HG03039 (cell line): Measurements from ENCODE around the gene NEGR1.

Experiments used
- ATAC-seq: cut with Tn5 transposase; IDR thresholded peaks from one replicate; pipeline ENCODE4 v1.9.1; 2021; ENCODE audit warnings: mild to moderate bottlenecking, moderate library complexity; ENCODE audit not compliant: unreplicated experiment

Gene NEGR1

DNA sequence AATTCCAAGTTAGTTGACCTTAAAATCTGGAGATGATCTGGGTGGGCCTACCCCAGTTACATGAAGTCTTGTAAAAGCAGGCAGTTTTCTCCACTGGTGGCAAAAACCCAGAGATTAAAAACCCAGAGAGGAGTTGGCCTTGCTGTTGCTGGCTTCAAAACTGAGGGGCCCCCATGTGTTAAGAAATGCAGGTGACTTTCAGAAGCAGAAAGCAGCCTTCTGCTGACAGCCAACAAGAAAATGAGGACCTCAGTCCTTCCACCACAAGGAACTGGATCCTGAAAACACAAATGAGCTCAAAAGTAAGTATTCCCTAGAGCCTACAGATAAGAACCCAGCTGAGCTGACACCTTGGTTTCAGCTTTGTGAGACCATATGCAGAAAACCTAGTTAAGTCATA is 857.8 kb downstream of the NEGR1 start:
- ATAC-seq = no peak

DNA sequence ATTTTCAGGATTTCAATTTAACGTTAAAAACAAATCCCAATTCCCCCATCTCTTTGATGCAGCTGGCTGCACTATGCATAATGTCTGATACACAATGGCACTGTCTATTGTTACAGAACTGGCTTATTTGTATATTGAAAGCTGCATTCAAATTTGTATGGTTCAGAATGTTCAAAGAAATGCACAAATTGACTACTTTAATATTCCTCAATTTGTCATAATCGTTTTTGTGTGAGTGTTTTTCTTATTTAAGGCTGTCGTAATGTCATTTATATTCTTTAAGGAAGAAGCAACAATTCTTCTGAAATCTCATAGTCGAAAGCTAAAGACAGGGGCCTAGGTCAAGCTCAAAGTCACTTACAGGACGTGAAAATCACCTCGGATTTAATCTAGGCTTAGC is 860.1 kb downstream of the NEGR1 start:
- no peak for ATAC-seq

DNA sequence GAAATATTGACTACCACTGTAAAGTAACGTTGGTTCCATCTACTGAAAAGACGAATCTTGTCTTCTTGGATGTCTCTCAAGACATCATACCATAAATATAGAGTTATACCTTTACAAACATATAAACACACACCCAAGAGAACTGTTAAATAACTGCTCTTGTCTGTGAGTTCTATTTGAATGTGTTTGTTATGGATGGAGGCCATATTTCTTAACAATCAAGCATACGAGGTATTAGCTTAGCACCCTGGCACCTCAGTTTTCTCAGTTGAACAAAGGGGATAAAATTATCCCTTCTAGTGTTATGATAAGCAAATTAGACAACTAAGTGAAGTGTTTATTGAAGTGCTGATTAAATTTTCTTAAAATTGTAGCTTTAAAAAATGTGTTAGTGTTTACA is 864.9 kb downstream of the NEGR1 start:
- ATAC-seq = no peak

DNA sequence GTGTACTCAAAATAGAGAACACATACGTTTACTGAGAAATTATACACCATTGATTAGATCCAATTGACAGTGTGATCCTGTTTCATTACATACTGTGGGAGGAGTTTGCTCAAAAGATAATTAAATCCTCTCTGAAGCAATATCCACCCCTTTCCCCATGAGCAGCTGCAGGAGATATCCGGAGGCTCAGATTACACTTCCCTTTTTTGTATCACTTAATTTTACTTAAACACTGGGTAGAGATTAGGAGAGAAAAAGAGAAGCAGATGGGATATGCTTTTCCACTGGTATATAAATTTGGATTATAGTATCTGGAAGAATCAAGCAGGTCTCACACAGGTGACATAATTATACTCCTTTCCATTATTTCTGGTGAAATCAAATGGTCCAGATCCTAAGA is 868.2 kb downstream of the NEGR1 start:
- no peak for ATAC-seq

DNA sequence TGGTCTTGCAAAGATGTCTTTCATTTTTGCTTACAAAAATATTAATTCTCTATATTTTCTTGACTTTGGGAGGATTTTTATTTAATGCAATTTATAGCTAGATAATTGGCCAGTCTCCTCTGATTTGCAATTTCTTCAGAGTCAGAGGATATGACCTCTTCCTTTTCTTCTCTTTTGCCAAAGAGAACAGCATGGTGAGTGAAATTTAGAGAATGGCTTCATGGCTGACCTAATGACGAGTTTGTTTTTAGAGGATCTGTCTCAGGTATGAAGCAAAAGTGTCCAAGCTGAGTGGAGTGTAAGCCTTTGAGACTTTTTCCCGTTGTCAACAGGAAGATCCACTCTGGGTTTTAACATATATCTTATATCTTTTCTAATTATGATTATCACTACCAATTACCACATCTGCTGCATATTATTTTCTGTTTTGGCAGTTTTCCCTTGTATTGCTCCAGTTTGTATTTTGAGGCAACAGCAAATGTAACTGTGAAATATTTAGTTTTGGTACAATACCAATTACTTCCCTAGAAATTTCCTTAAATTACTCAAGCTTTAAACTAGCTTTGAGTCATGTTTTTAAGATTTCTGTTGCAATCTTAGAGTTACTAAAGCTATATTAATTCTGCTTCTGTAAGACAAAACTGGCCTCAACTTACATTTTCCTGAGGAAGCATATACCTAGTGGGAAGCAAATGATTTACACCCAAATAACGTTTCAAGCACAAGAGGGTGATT is 868.7 kb downstream of the NEGR1 start:
- ATAC-seq = no peak

DNA sequence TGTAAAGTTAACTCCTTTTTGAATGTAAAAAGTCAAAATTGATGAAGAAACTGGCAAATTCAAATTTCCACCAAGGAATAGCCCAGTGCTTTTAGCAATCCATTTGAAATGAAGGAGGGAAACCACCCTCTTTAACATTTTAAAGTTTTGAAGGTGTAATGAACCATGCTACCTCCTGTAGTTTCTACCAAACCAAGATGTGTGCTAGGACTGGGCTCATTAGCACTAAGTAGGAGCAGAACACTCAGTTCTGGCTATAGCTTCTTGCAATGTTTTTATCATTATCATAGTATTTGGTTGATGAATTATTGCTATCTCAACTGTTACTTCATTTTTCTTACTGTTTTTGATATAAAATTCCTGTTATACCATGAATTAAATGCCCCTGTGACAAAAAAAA is 882.3 kb downstream of the NEGR1 start:
- ATAC-seq = no peak

DNA sequence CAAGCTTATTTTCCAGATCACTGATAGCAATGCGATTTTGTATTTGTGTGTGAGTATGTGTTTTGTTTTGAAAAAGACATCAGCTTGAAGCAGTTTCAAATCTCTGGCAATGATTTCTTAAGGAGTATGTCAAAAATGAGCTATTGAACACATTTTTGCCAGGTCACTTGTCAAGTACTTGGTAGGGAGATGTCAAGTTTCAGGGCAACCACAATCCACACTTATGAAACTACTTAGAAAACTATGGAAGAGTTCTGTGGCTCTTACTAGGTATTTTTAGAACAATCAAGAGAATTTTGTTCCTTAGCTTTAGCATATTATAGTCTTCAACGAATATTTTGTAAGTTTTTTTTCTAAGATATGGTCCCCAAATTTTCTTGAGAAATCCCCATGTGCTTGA is 882.7 kb downstream of the NEGR1 start:
- ATAC-seq = no peak

DNA sequence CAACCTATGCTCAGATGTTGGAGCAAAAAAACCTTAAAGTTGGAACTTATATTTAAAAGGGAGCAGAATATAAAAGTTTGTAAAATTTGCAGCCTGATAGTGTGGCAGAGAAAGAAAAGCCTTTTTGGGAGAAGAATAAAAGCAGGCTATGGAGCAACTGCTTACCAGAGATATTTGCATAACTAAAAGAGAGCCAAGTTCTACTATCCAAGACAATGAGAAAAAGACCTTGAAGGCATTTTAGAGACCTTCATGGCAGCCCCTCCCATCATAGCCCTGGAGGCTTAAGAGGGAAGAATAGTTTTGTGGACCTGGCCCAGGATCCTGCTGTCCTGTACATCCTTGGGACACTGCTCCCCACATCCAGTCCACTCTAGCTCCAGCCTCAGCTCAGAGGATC is 889.0 kb downstream of the NEGR1 start:
- ATAC-seq = no peak

DNA sequence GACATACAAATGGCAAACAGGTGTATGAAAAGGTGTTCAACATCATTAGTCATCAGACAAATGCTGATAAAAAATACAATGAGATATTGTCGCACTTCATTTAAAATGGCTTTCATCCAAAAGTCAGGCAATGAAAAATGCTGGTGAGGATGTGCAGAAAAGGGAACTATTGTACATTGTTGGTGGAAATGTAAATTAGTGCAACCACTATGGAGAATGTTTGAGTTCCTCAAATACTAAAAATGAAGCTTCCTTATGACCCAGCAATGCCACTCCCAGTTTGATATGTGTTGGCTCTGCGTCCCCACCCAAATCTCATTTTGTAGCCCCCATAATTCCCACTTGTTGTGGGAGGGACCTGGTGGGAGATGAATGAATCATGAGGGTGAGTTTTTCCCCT is 891.8 kb downstream of the NEGR1 start:
- ATAC-seq = no peak

DNA sequence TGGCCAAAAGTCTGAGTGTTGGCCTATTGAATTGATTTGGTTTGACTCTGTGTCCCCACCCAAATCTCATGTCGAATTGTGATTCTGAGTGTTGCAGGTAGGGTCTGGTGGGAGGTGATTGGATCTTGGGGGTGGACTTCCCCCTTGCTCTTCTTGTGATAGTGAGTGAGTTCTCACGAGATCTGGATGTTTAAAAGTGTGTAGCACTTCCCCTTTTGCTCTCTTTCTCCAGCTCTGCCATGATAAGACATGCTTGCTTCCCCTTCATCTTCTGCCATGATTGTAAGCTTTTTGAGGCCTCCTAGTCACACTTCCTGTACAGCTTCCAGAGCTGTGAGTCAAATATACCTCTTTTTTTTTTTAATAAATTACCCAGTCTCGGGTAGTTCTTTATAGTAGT is 904.5 kb downstream of the NEGR1 start:
- no peak for ATAC-seq

DNA sequence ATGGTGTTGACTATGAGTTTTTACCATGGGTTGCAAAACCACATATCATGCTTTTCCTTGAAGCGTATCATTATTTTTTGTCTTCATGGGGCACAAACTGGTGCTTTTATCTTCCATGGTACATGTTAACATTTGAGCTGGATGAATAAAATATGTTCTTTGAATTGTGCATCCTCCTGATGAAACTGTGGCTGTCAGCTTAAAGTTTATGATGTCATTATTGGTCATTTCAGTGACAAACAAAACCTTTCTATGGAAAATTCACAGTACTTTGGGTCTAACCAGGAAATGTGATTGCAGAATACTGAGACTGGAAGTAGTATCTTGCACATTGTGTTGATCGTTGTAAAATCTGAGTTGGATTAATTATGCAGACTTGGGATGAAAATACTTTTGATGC is 909.8 kb downstream of the NEGR1 start:
- ATAC-seq = no peak

DNA sequence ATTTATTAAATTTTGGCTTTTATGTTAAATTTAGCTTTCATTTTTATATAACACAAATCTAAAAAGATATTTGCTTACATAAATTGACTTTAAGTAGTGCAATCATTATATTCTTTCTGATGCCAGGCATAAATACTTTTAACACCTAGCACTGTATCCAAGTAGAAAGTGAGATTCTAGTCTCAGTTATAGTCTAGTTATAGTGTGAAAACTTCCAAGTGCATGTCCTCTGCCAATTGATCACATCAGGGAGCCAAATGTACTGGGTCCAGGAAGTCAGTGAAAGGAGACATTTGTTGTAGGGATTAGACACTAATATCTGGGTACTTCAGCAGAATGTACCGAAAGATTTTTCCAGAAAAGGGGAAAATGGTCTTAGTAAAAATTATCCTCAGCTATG is 910.8 kb downstream of the NEGR1 start:
- no peak for ATAC-seq

DNA sequence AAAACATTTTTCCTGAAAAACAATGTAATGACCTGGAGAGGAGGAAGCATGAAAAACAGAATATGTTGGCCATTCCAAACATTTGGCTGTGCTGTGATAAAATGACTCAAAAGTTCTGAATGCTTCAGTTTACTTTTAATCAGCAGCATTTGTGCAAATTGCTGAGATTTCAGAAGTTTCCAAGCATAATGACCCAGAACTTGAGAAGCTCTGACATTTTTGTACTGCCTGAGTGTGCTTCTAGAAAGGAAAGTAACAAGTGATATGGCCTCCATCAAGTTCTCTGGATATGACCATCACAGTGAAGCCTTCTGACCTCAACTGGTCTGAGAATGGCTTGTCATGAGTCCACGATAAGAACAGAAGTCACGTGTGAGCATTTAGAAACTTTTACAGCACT is 918.1 kb downstream of the NEGR1 start:
- no peak for ATAC-seq

DNA sequence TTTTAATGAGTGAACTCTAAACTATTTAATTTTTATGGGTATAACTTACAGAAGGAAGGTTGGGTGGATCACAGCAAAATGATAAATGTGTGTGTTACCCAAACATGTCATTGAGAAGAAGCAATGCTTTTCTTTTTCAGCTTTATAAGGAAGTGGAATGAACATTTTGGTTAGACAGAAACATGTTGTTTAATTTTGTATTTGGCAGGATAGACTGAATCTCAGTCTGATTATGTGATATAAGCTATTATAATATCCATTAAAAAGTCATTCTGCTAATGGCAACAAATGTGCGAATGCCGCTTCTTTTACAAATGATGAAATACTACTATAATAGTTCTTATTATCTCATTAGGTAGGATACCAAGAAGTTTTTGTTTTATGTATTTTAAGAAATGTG is 919.6 kb downstream of the NEGR1 start:
- no peak for ATAC-seq

DNA sequence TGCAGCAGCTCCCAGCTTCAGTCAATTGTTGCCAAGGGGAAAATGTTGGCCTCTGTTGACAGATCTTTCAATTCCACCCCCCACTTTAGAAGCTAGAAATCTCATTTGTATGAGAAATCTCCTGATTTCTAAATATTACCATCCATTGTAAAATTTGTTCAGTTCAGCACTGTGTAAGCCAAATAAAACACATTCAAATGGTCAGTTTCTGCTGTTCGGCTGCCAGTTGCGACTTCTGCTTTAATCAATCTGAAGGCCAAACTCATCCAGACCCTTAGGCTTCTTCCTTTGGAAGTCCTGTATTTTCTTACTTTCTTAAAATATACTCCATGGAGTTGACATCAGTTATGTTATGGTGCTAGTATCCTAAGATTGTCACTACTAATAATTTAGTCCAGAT is 920.3 kb downstream of the NEGR1 start:
- ATAC-seq = no peak

DNA sequence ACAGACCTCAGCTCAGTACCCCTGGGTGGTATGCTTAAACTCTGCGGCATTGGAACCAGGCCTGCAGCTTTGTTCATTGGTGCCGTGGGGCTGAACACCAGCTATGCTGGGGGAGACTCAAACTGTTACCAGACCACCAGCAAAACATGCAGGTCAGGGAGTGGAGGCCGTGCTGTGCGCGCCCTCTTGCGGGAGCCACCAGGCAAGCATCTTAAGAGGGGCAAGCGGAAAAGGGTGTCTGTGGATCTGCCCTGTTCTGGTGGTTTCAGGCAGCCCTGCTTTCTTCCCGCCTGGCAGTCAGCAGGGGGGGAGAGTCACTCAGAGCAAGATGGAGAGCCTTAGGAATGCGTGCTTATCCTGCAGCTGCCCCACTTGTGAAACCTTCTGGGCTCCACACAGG is 924.6 kb downstream of the NEGR1 start:
- no peak for ATAC-seq

DNA sequence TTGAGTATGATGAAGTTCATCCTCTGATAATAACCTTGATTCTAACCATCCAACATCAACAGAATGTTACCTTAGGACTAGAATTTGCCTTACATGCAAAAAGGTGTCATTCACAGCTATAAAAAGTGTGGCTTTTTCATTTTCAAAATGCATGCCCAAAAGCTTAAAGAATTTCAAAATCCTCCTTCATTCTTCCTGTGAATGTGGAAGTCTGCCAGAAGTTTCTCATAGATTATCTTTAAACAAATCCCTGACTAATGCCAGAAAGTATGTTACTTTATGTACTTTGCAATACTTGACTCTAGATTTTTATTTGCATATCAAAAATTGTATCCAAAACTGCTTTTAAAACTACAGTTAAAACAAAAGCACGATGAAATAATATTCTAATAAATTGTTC is 930.9 kb downstream of the NEGR1 start:
- no peak for ATAC-seq

DNA sequence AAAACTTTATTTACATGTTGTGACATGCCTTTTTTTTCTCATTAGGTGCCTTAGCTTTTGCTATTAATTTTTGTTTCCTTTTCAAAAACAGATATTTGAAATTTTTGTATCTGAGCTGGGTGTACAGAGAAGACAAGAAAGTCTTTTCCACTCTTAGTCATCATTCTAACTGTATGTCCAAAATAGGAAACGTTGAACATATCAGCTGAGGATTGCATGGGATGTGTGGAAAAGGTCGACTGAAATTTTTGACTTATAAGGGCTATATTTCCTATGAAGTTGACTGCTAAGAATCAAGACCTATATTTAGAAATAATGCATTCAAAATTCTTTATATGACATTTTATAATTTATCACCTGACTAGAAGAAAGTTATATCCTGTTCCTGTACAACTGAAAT is 931.5 kb downstream of the NEGR1 start:
- ATAC-seq = no peak

DNA sequence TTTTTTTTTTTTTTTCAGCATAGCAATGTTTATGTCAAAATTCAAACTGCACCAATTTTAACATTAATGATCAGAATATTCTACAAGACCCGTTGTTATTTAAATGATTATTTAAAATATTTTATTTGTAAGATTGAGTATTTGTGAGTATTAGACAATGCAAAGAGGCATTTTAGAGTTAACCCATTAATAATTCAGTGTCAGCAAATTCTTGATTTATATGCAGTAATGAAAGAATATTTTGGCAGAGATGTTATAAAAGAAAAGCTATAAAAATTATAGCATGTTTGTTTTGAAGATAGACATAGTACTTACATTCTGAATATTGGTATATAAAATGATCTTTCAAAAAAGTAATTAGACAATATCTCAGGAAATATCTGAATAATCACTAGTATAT is 932.0 kb downstream of the NEGR1 start:
- no peak for ATAC-seq
